SJSA1 (cell line): ENCODE results near the gene RNPEPL1. TPM values are rescaled to one million over a fixed set of nuclear protein-coding genes. Genes with fewer than 3 reads are reported as not detected.
"Not testable (repeated sequence)": the region's sequence is repeated elsewhere in the genome, so short reads cannot be mapped to it uniquely, and the experiment has no call there.

Source experiments
- DNase-seq, 2 experiments: peaks; one replicate each; pipeline ENCODE4 v3.0.0-alpha.2; 2015 to 2020; ENCODE audit warnings: low spot score in 2 of 2, low read depth in 1 of 2
- H3K27ac ChIP-seq: fragments of 250-450 bp; sonication (Bioruptor Pico); 2 replicates; pipeline ENCODE4 v1.5.1; 2020; ENCODE audit warnings: mild to moderate bottlenecking, moderate library complexity
- H3K27me3 ChIP-seq: fragments of 250-450 bp; sonication (Bioruptor Pico); replicated peaks from 2 replicates; pipeline ENCODE4 v1.5.1; 2020; ENCODE audit warnings: mild to moderate bottlenecking, moderate library complexity
- H3K36me3 ChIP-seq: fragments of 250-450 bp; sonication (Bioruptor Pico); 2 replicates; pipeline ENCODE4 v1.5.1; 2020; ENCODE audit warnings: mild to moderate bottlenecking
- H3K4me1 ChIP-seq: fragments of 250-450 bp; sonication (Bioruptor Pico); replicated peaks from 2 replicates; pipeline ENCODE4 v1.6.1; 2021; ENCODE audit warnings: mild to moderate bottlenecking
- H3K4me3 ChIP-seq: fragments of 250-450 bp; sonication (Bioruptor Pico); 2 replicates; pipeline ENCODE4 v1.5.1; 2020; ENCODE audit warnings: mild to moderate bottlenecking
- H3K9me3 ChIP-seq: fragments of 250-450 bp; sonication (Bioruptor Pico); replicated peaks from 2 replicates; pipeline ENCODE4 v1.5.1; 2020; ENCODE audit warnings: mild to moderate bottlenecking
- total RNA-seq: library from RNA; depleted of rRNA; stranded (reverse); fragments of >200 nt; shearing (Covaris generic); gene quantifications from 2 replicates; pipeline ENCODE4 v1.2.3, GENCODE V29; 2014

RNPEPL1 gene
- total RNA-seq, 1 experiment from 2014 or later, result 14.3 TPM

DNA sequence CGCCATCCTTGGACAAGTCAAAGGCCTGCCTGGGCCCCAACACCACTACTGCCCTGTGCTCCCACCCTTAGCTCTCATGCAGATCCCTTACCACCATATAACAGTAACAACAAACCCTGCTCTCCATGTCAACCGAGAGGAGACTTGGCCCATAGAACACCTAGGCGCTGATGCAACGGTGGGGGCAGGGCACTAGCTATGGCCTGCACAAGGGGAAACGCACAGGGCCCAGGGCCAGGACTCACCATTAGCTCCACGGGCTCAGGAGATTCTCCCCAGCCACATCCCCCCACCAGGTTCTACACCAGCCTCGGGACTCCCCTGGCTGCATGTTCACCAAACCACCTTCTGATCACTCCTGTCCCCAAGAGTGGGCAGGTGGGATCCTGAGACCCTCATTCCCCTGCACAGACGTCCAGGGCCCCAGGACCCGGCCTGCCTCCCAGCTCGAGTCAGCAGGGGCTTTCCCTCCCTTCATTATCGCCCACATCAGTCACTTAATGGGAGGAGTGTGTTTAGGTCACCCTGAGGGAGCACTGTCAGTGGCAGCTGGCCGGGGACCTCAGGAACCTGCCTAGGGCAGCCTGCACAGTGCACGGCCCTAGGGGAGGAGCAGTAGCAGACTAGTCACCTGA is 39.8 kb upstream of the RNPEPL1 start:
- H3K4me1 ChIP-seq, result no peaks in the 10 kb centered on the region
- peak in 1 of 2 experiments; percentile 38 for DNase-seq
- H3K36me3 ChIP-seq, result peaks cover 29% of the 10 kb centered on the region
- no peak overlapping the region for H3K27ac ChIP-seq
- peaks cover 27% of the 10 kb centered on the region for H3K9me3 ChIP-seq
- H3K27me3 ChIP-seq, result no peaks in the 10 kb centered on the region
- H3K4me3 ChIP-seq, result no peak overlapping the region

GRCh38 chr2:240529344-240529999 is 38.8 kb upstream of the RNPEPL1 start:
- H3K4me3 ChIP-seq, result no peak overlapping the region
- H3K27me3 ChIP-seq, result no peaks in the 10 kb centered on the region
- H3K27ac ChIP-seq, result no peak overlapping the region
- peak in 1 of 2 experiments; percentile 31 for DNase-seq
- H3K36me3 ChIP-seq, result peaks cover 24% of the 10 kb centered on the region
- H3K9me3 ChIP-seq, result peaks cover 27% of the 10 kb centered on the region
- H3K4me1 ChIP-seq, result no peaks in the 10 kb centered on the region

GRCh38 chr2:240530181-240530580 is 38.1 kb upstream of the RNPEPL1 start:
- Histone ChIP-seq H3K4me3 (no peak overlapping the region), H3K4me1 (no peaks in the 10 kb centered on the region), H3K27me3 (no peaks in the 10 kb centered on the region), H3K36me3 (peaks cover 19% of the 10 kb centered on the region), H3K27ac (no peak overlapping the region), H3K9me3 (peaks cover 22% of the 10 kb centered on the region)
- DNase-seq, result peak in 1 of 2 experiments; percentile 36

DNA sequence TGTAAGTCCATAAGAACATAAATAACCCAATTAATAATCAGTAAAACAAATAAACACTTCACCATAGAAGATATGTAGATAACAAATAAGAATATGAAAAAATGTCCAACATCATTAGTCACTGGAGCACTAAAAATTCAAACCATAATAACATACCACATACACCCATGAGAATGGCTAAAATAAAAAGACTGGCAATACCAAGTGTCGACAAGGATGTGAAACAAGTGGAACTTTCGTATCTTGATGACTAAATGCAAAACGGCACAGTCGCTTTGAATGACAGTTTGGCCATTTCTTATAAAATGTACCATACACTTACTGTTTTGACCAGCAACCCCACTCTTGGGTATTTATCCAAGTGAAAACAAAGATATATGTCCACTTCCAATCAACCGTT is 37.2 kb upstream of the RNPEPL1 start:
- Histone ChIP-seq H3K27ac (no peak overlapping the region), H3K4me3 (no peak overlapping the region), H3K9me3 (peaks cover 14% of the 10 kb centered on the region), H3K4me1 (no peaks in the 10 kb centered on the region), H3K27me3 (no peaks in the 10 kb centered on the region), H3K36me3 (peaks cover 13% of the 10 kb centered on the region)
- no peak for DNase-seq

DNA sequence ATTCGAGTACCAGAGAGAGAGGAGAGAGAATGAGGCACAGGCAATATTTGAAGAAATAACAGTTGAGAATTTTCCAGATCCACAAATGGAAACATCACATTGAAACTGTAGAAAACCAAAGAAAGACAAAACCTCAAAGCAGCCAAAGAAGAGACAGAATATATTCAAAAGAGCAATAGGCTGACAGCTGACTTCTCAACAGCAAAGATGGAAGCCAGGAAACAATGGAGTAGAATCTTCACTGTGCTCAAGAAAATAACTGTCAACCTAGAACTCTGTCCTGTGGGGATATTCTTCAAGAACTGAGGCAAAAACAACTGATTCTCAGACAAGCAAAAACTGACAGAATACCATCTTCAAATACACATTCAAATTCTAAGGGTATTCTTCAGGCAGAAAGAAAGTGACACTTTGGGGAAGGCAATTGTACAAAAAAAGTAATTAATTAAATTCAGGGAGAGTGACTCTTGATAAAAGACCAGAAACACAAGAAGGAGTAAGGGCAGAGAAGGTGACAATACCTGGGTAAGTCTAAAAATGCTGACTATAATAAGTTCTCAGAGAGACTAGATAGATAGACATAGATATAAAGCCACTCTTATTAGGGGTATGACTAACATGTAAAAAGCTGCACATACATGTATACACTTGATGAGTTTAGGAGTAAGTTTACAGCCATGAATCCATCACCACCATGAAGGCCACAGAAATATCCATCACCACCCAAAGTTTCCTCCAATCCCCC is 36.1 kb upstream of the RNPEPL1 start:
- DNase-seq, result no peak
- peaks cover 13% of the 10 kb centered on the region for H3K9me3 ChIP-seq
- H3K27ac ChIP-seq, result no peak overlapping the region
- H3K27me3 ChIP-seq, result no peaks in the 10 kb centered on the region
- H3K4me1 ChIP-seq, result no peaks in the 10 kb centered on the region
- peaks cover 13% of the 10 kb centered on the region for H3K36me3 ChIP-seq
- H3K4me3 ChIP-seq, result no peak overlapping the region

GRCh38 chr2:240538031-240538780 is 30.1 kb upstream of the RNPEPL1 start:
- H3K36me3 ChIP-seq, result peaks cover 12% of the 10 kb centered on the region

DNA sequence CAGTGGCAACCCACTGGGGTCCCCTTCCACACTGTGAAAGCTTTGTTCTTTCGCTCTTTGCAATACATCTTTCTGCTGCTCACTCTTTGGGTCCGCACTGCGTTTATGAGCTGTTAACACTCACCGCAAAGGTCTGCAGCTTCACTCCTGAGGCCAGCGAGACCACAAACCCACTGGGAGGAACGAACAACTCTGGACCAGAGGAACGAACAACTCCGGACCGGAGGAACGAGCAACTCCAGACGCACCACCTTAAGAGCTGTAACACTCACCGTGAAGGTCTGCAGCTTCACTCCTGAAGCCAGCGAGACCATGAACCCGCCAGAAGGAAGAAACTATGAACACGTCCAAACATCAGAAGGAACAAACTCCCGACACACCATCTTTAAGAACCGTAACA is 29.2 kb upstream of the RNPEPL1 start:
- not testable (repeated sequence) for H3K4me1 ChIP-seq, H3K4me3 ChIP-seq, DNase-seq, H3K27ac ChIP-seq, H3K27me3 ChIP-seq, H3K9me3 ChIP-seq
- H3K36me3 ChIP-seq, result peaks cover 13% of the 10 kb centered on the region

More at GRCh38 chr2:240538031-240538780, 30.1 kb upstream of the RNPEPL1 start:
- no peaks in the 10 kb centered on the region for H3K9me3 ChIP-seq
- no peak overlapping the region for H3K4me3 ChIP-seq
- no peak overlapping the region for H3K27ac ChIP-seq
- H3K4me1 ChIP-seq, result no peaks in the 10 kb centered on the region
- no peaks in the 10 kb centered on the region for H3K27me3 ChIP-seq
- DNase-seq, result peak in 1 of 2 experiments; percentile 36

- Histone ChIP-seq H3K27me3 (no peaks in the 10 kb centered on the region), H3K36me3 (peaks cover 16% of the 10 kb centered on the region), H3K4me1 (no peaks in the 10 kb centered on the region), H3K4me3 (no peak overlapping the region), H3K9me3 (no peaks in the 10 kb centered on the region), H3K27ac (no peak overlapping the region)
- DNase-seq, result no peak
Observed at GRCh38 chr2:240539906-240540305, 28.4 kb upstream of the RNPEPL1 start.

- no peak overlapping the region for H3K27ac ChIP-seq
- DNase-seq, result no peak
- H3K9me3 ChIP-seq, result no peaks in the 10 kb centered on the region
- peaks cover 14% of the 10 kb centered on the region; the same call in 1 of the 2 replicates for H3K36me3 ChIP-seq
- peaks cover 7% of the 10 kb centered on the region; the same call in 1 of the 2 replicates for H3K4me1 ChIP-seq
- no peak overlapping the region for H3K4me3 ChIP-seq
- no peaks in the 10 kb centered on the region for H3K27me3 ChIP-seq
Observed at GRCh38 chr2:240551288-240551687, 17.0 kb upstream of the RNPEPL1 start.

DNA sequence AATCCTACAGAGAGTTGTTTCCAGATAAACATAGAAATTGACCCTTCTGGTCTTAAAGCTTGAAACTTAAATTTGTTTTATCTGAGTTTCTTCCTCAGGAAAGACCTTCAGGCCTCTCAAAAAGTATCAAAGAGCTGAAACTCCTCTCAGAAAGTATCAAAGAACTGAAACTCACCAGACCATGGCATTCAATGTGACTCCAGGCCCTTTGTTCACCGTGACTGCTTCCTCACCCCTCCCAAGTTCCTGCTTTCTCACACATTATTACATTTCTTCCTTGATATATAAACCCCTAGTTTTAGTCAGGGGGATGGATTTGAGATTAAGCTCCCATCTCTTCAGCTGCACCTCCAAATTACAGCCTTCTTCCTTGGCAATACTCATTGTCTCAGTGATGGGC is 16.5 kb upstream of the RNPEPL1 start:
- Histone ChIP-seq H3K27me3 (no peaks in the 10 kb centered on the region), H3K36me3 (peaks cover 14% of the 10 kb centered on the region; the same call in 1 of the 2 replicates), H3K4me3 (no peak overlapping the region), H3K27ac (no peak overlapping the region), H3K4me1 (peaks cover 7% of the 10 kb centered on the region; the same call in 1 of the 2 replicates), H3K9me3 (no peaks in the 10 kb centered on the region)
- no peak for DNase-seq

GRCh38 chr2:240553956-240554480 is 14.3 kb upstream of the RNPEPL1 start:
- Histone ChIP-seq H3K9me3 (no peaks in the 10 kb centered on the region), H3K36me3 (peaks cover 16% of the 10 kb centered on the region; the same call in 1 of the 2 replicates), H3K4me3 (no peak overlapping the region), H3K4me1 (peaks cover 7% of the 10 kb centered on the region; the same call in 1 of the 2 replicates), H3K27ac (no peak overlapping the region), H3K27me3 (no peaks in the 10 kb centered on the region)
- DNase-seq, result peak in 1 of 2 experiments; percentile 40

GRCh38 chr2:240554767-240555493 is 13.4 kb upstream of the RNPEPL1 start:
- Histone ChIP-seq H3K27me3 (no peaks in the 10 kb centered on the region), H3K27ac (no peak overlapping the region), H3K9me3 (no peaks in the 10 kb centered on the region), H3K4me1 (peaks cover 15% of the 10 kb centered on the region), H3K36me3 (peaks cover 18% of the 10 kb centered on the region; the same call in 1 of the 2 replicates), H3K4me3 (no peak overlapping the region)
- peak in 1 of 2 experiments; percentile 22 for DNase-seq
